Activated B cell treated with CpG ODN at 0.5 μM for 24 hours (primary cell): ENCODE results near the gene STAM2. TPM values are rescaled to one million over a fixed set of nuclear protein-coding genes. Genes with fewer than 3 reads are reported as not detected.

Source experiments
- ATAC-seq: fragments of 200-7000 bp; cut with Tn5 transposase; one replicate; pipeline ENCODE4 v1.10.0; 2021; ENCODE audit warnings: low read depth, mild to moderate bottlenecking, moderate library complexity
- CTCF ChIA-PET: fragments of 350-600 bp; sonication (Branson Sonifier 250); formaldehyde crosslinking; loops from one replicate; lab custom pipeline; 2021; ENCODE audit warnings: antibody characterized with exemption; lab: Charles Lee
- POLR2A ChIA-PET: fragments of 350-600 bp; sonication (Branson Sonifier 250); formaldehyde crosslinking; loops from one replicate; lab custom pipeline; 2021; ENCODE audit warnings: antibody characterized with exemption; lab: Charles Lee
- DNase-seq: peaks from one replicate; pipeline ENCODE4 v3.0.0; 2022
- H3K27ac Mint-ChIP-seq: one replicate; pipeline ENCODE4 v1.8.0; 2020; ENCODE audit warnings: mixed read lengths
- H3K27me3 Mint-ChIP-seq: one replicate; pipeline ENCODE4 v1.8.0; 2021; ENCODE audit warnings: mixed read lengths
- H3K36me3 Mint-ChIP-seq: one replicate; pipeline ENCODE4 v1.8.0; 2021; ENCODE audit warnings: low read depth, mixed read lengths
- H3K4me1 Mint-ChIP-seq: one replicate; pipeline ENCODE4 v1.8.0; 2021; ENCODE audit warnings: mixed read lengths
- H3K4me3 Mint-ChIP-seq: one replicate; pipeline ENCODE4 v1.8.0; 2020; ENCODE audit warnings: mild to moderate bottlenecking, mixed read lengths
- H3K9me3 Mint-ChIP-seq: one replicate; pipeline ENCODE4 v1.8.0; 2020; ENCODE audit warnings: mixed read lengths
- CTCF ChIP-seq: fragments of 200-600 bp; IDR thresholded peaks from one replicate; pipeline ENCODE4 v1.8.0; 2022; ENCODE audit warnings: antibody characterized with exemption, mild to moderate bottlenecking
- intact Hi-C: fragments of 100-400 bp; cut with micrococcal nuclease; formaldehyde crosslinking; loops from one replicate; pipeline ENCODE4 v1.15.1; 2024
- total RNA-seq: library from RNA; stranded (reverse); gene quantifications from 2 replicates; pipeline ENCODE4 v1.2.3, GENCODE V29; 2022

STAM2 gene
- total RNA-seq, 1 donor from 2014 or later, result 27.4 TPM

- peaks cover 18% of the 10 kb centered on the region for H3K4me1 Mint-ChIP-seq
- H3K36me3 Mint-ChIP-seq, result no peaks in the 10 kb centered on the region
- H3K4me3 Mint-ChIP-seq, result peak overlapping the region; percentile 82
- peak; percentile 22 for ATAC-seq
- TF ChIP-seq CTCF, result no peak
- peak; percentile 20 for DNase-seq
- ChIA-PET CTCF (no interaction called here), POLR2A (interaction anchor here (1.0 kb wide), 1 partner anchor 809 kb away, joined by 4 read pairs; the partner anchor contains the start of gene NMI)
- no peak overlapping the region for H3K27ac Mint-ChIP-seq
- H3K27me3 Mint-ChIP-seq, result peaks cover 37% of the 10 kb centered on the region
- intact Hi-C loops, result loop anchor here (2.0 kb wide), 1 partner anchor 77 kb away; the partner anchor contains the start of gene STAM2
- H3K9me3 Mint-ChIP-seq, result no peaks in the 10 kb centered on the region
Measured at GRCh38 chr2:152097801-152098495, 77.6 kb downstream of the STAM2 start.

- no peak for ATAC-seq
- intact Hi-C loops, result no loop called here
- Mint-ChIP-seq H3K27ac (no peak overlapping the region), H3K9me3 (no peaks in the 10 kb centered on the region), H3K36me3 (no peaks in the 10 kb centered on the region), H3K27me3 (peaks cover 34% of the 10 kb centered on the region), H3K4me3 (peak overlapping the region; percentile 82), H3K4me1 (peaks cover 18% of the 10 kb centered on the region)
- ChIA-PET POLR2A (interaction anchor here (1.0 kb wide), 1 partner anchor 808 kb away, joined by 4 read pairs; the partner anchor contains the start of gene NMI), CTCF (no interaction called here)
- TF ChIP-seq CTCF, result no peak
- DNase-seq, result no peak
Measured at GRCh38 chr2:152097290-152097800, 78.2 kb downstream of the STAM2 start.

GRCh38 chr2:152095146-152095545 lies 80.4 kb downstream of the STAM2 start:
- POLR2A ChIA-PET, result no interaction called here
- peaks cover 27% of the 10 kb centered on the region for H3K27me3 Mint-ChIP-seq

DNA sequence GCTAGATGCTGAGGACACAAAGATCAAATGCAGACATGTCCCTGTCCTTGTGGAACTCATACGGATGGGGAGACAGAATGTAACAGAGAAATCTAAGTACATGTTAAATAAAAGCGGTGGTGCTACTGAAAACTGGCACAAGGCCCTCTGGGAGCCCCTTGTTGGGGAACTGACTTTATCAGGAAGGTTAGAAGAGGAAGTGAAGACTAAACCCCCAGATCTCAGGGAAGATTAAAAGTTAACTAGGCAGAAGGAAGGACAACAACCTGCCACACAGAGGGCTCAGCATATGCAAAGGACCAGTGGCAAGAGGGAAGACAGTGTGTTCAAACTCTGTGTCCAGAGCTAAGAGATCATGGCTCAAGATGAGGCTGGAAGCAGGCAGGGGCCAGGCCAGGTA lies 81.5 kb downstream of the STAM2 start:
- intact Hi-C loops, result no loop called here
- no peaks in the 10 kb centered on the region for H3K9me3 Mint-ChIP-seq
- H3K4me3 Mint-ChIP-seq, result no peak overlapping the region
- H3K4me1 Mint-ChIP-seq, result peaks cover 10% of the 10 kb centered on the region
- ChIA-PET POLR2A (no interaction called here), CTCF (no interaction called here)
- no peak for DNase-seq
- TF ChIP-seq CTCF, result no peak
- no peak overlapping the region for H3K27ac Mint-ChIP-seq
- ATAC-seq, result no peak
- H3K27me3 Mint-ChIP-seq, result peaks cover 18% of the 10 kb centered on the region
- no peaks in the 10 kb centered on the region for H3K36me3 Mint-ChIP-seq

More at GRCh38 chr2:152095146-152095545, 80.4 kb downstream of the STAM2 start:
- CTCF ChIA-PET, result no interaction called here
- no peak for ATAC-seq
- Mint-ChIP-seq H3K4me3 (no peak overlapping the region), H3K9me3 (no peaks in the 10 kb centered on the region), H3K27ac (no peak overlapping the region), H3K36me3 (no peaks in the 10 kb centered on the region), H3K4me1 (peaks cover 18% of the 10 kb centered on the region)
- intact Hi-C loops, result no loop called here
- no peak for DNase-seq
- TF ChIP-seq CTCF, result no peak

GRCh38 chr2:152093464-152093863 lies 82.1 kb downstream of the STAM2 start:
- Mint-ChIP-seq H3K27ac (no peak overlapping the region), H3K36me3 (no peaks in the 10 kb centered on the region), H3K9me3 (no peaks in the 10 kb centered on the region), H3K4me1 (peaks cover 10% of the 10 kb centered on the region), H3K27me3 (peaks cover 18% of the 10 kb centered on the region), H3K4me3 (no peak overlapping the region)
- DNase-seq (no peak), ATAC-seq (no peak)
- TF ChIP-seq CTCF, result no peak
- ChIA-PET POLR2A (no interaction called here), CTCF (no interaction called here)
- intact Hi-C loops, result no loop called here
